NCI-H1417 (cell line): Measurements from ENCODE around the gene ST6GALNAC3.

Experiments
- DNase-seq, 3 experiments: peaks; one replicate each; lab custom pipeline; 2025; lab: John Stamatoyannopoulos, UW

The ST6GALNAC3 gene

GRCh38 chr1:76428028-76428427 lies 353.5 kb downstream of the ST6GALNAC3 start:
- no peak for DNase-seq

GRCh38 chr1:76430531-76430930 lies 356.0 kb downstream of the ST6GALNAC3 start:
- no peak for DNase-seq

- DNase-seq = no peak
Observed at GRCh38 chr1:76433526-76433925, 359.0 kb downstream of the ST6GALNAC3 start.

GRCh38 chr1:76443217-76443616 lies 368.7 kb downstream of the ST6GALNAC3 start:
- no peak for DNase-seq

GRCh38 chr1:76444773-76445172 lies 370.2 kb downstream of the ST6GALNAC3 start:
- no peak for DNase-seq

- DNase-seq = no peak
Observed at GRCh38 chr1:76450229-76450628, 375.7 kb downstream of the ST6GALNAC3 start.

- no peak for DNase-seq
Observed at GRCh38 chr1:76463278-76463677, 388.7 kb downstream of the ST6GALNAC3 start.

GRCh38 chr1:76463849-76464248 lies 389.3 kb downstream of the ST6GALNAC3 start:
- DNase-seq = no peak

- no peak for DNase-seq
Observed at GRCh38 chr1:76465030-76465429, 390.5 kb downstream of the ST6GALNAC3 start.

- no peak for DNase-seq
Observed at GRCh38 chr1:76470166-76470565, 395.6 kb downstream of the ST6GALNAC3 start.

GRCh38 chr1:76471536-76471935 lies 397.0 kb downstream of the ST6GALNAC3 start:
- no peak for DNase-seq

- no peak for DNase-seq
Observed at GRCh38 chr1:76473591-76473990, 399.0 kb downstream of the ST6GALNAC3 start.

GRCh38 chr1:76474922-76475321 lies 400.4 kb downstream of the ST6GALNAC3 start:
- no peak for DNase-seq

GRCh38 chr1:76477156-76477555 lies 402.6 kb downstream of the ST6GALNAC3 start:
- DNase-seq = no peak

GRCh38 chr1:76480827-76481226 lies 406.3 kb downstream of the ST6GALNAC3 start:
- DNase-seq = no peak

GRCh38 chr1:76481672-76482071 lies 407.1 kb downstream of the ST6GALNAC3 start:
- DNase-seq = no peak

- DNase-seq = no peak
Observed at GRCh38 chr1:76482272-76482671, 407.7 kb downstream of the ST6GALNAC3 start.

- no peak for DNase-seq
Observed at GRCh38 chr1:76491737-76492136, 417.2 kb downstream of the ST6GALNAC3 start.

- DNase-seq = no peak
Observed at GRCh38 chr1:76492752-76493430, 418.3 kb downstream of the ST6GALNAC3 start.

- no peak for DNase-seq
Observed at GRCh38 chr1:76494807-76495206, 420.3 kb downstream of the ST6GALNAC3 start.

- DNase-seq = peak in 2 of 3 experiments; percentile 7 to 47
Observed at GRCh38 chr1:76496871-76497270, 422.3 kb downstream of the ST6GALNAC3 start.

- DNase-seq = no peak
Observed at GRCh38 chr1:76500116-76500515, 425.6 kb downstream of the ST6GALNAC3 start.

GRCh38 chr1:76501136-76501535 lies 426.6 kb downstream of the ST6GALNAC3 start:
- DNase-seq = no peak

GRCh38 chr1:76501586-76502219 lies 427.2 kb downstream of the ST6GALNAC3 start:
- DNase-seq = peak in 1 of 3 experiments; percentile 21
